BLaER1 (cell line): ENCODE results near the gene KCNQ4.

Experiments used
- H3K27ac ChIP-seq: shearing (Covaris generic); formaldehyde crosslinking; 2 replicates; pipeline ENCODE4 v1.8.1; 2022
- H3K27me3 ChIP-seq: shearing (Covaris generic); formaldehyde crosslinking; 2 replicates; pipeline ENCODE4 v1.8.1; 2022
- H3K36me3 ChIP-seq: shearing (Covaris generic); formaldehyde crosslinking; 2 replicates; pipeline ENCODE4 v1.8.1; 2022
- H3K4me1 ChIP-seq: shearing (Covaris generic); formaldehyde crosslinking; 2 replicates; pipeline ENCODE4 v1.8.1; 2022
- H3K4me2 ChIP-seq: shearing (Covaris generic); formaldehyde crosslinking; 2 replicates; pipeline ENCODE4 v1.8.1; 2022
- H3K4me3 ChIP-seq: shearing (Covaris generic); formaldehyde crosslinking; 2 replicates; pipeline ENCODE4 v1.8.1; 2022
- H3K9ac ChIP-seq: shearing (Covaris generic); formaldehyde crosslinking; 2 replicates; pipeline ENCODE4 v1.8.1; 2022
- H3K9me3 ChIP-seq: shearing (Covaris generic); formaldehyde crosslinking; 2 replicates; pipeline ENCODE4 v1.8.1; 2022
- H4K20me1 ChIP-seq: shearing (Covaris generic); formaldehyde crosslinking; 2 replicates; pipeline ENCODE4 v1.8.1; 2022
- Cebpa-rat ChIP-seq: shearing (Covaris generic); IDR thresholded peaks from 2 replicates; pipeline ENCODE4 v1.8.1; 2022

KCNQ4 gene

GRCh38 chr1:40754201-40754600 is 29.4 kb upstream of the KCNQ4 start:
- no peaks in the 10 kb centered on the region for H3K4me1 ChIP-seq
- no peak overlapping the region for H3K4me3 ChIP-seq
- H3K27ac ChIP-seq = no peak overlapping the region
- TF ChIP-seq Cebpa-rat = no peak
- no peaks in the 10 kb centered on the region for H3K27me3 ChIP-seq
- H3K9me3 ChIP-seq = no peaks in the 10 kb centered on the region
- no peak overlapping the region for H3K9ac ChIP-seq
- no peaks in the 10 kb centered on the region for H4K20me1 ChIP-seq
- H3K36me3 ChIP-seq = peaks cover 93% of the 10 kb centered on the region
- H3K4me2 ChIP-seq = no peak overlapping the region

GRCh38 chr1:40755067-40755466 is 28.5 kb upstream of the KCNQ4 start:
- H3K4me3 ChIP-seq = no peak overlapping the region
- no peaks in the 10 kb centered on the region for H3K4me1 ChIP-seq
- no peaks in the 10 kb centered on the region for H3K9me3 ChIP-seq
- H3K27me3 ChIP-seq = no peaks in the 10 kb centered on the region
- TF ChIP-seq Cebpa-rat = no peak
- no peak overlapping the region for H3K4me2 ChIP-seq
- peaks cover 93% of the 10 kb centered on the region for H3K36me3 ChIP-seq
- H3K9ac ChIP-seq = no peak overlapping the region
- H3K27ac ChIP-seq = no peak overlapping the region
- no peaks in the 10 kb centered on the region for H4K20me1 ChIP-seq

- no peaks in the 10 kb centered on the region for H3K27me3 ChIP-seq
- TF ChIP-seq Cebpa-rat = no peak
- H4K20me1 ChIP-seq = no peaks in the 10 kb centered on the region
- peaks cover 94% of the 10 kb centered on the region for H3K36me3 ChIP-seq
- H3K9me3 ChIP-seq = no peaks in the 10 kb centered on the region
- H3K27ac ChIP-seq = no peak overlapping the region
- no peaks in the 10 kb centered on the region for H3K4me1 ChIP-seq
- H3K4me2 ChIP-seq = no peak overlapping the region
- no peak overlapping the region for H3K9ac ChIP-seq
- no peak overlapping the region for H3K4me3 ChIP-seq
These were observed 27.1 kb upstream of the KCNQ4 start for GRCh38 chr1:40756523-40756922.

GRCh38 chr1:40757084-40757483 is 26.5 kb upstream of the KCNQ4 start:
- no peaks in the 10 kb centered on the region for H4K20me1 ChIP-seq
- H3K27me3 ChIP-seq = no peaks in the 10 kb centered on the region
- H3K4me1 ChIP-seq = peaks cover 3% of the 10 kb centered on the region
- no peak overlapping the region for H3K4me3 ChIP-seq
- no peak overlapping the region for H3K9ac ChIP-seq
- no peak for TF ChIP-seq Cebpa-rat
- peaks cover 93% of the 10 kb centered on the region for H3K36me3 ChIP-seq
- H3K27ac ChIP-seq = no peak overlapping the region
- no peak overlapping the region for H3K4me2 ChIP-seq
- no peaks in the 10 kb centered on the region for H3K9me3 ChIP-seq

GRCh38 chr1:40758004-40758403 is 25.6 kb upstream of the KCNQ4 start:
- H3K4me3 ChIP-seq = no peak overlapping the region
- H3K4me2 ChIP-seq = no peak overlapping the region
- no peaks in the 10 kb centered on the region for H3K27me3 ChIP-seq
- no peaks in the 10 kb centered on the region for H4K20me1 ChIP-seq
- H3K27ac ChIP-seq = no peak overlapping the region
- no peaks in the 10 kb centered on the region for H3K9me3 ChIP-seq
- TF ChIP-seq Cebpa-rat = no peak
- no peak overlapping the region for H3K9ac ChIP-seq
- H3K36me3 ChIP-seq = peaks cover 97% of the 10 kb centered on the region
- H3K4me1 ChIP-seq = peaks cover 13% of the 10 kb centered on the region

GRCh38 chr1:40758578-40759343 is 24.8 kb upstream of the KCNQ4 start:
- no peak overlapping the region for H3K9ac ChIP-seq
- peaks cover 90% of the 10 kb centered on the region for H3K36me3 ChIP-seq
- no peaks in the 10 kb centered on the region for H4K20me1 ChIP-seq
- H3K4me1 ChIP-seq = peaks cover 20% of the 10 kb centered on the region
- H3K4me3 ChIP-seq = no peak overlapping the region
- no peak overlapping the region for H3K4me2 ChIP-seq
- no peak overlapping the region for H3K27ac ChIP-seq
- H3K9me3 ChIP-seq = no peaks in the 10 kb centered on the region
- H3K27me3 ChIP-seq = no peaks in the 10 kb centered on the region
- no peak for TF ChIP-seq Cebpa-rat

- H3K4me2 ChIP-seq = no peak overlapping the region
- TF ChIP-seq Cebpa-rat = no peak
- no peak overlapping the region for H3K4me3 ChIP-seq
- no peaks in the 10 kb centered on the region for H4K20me1 ChIP-seq
- H3K9ac ChIP-seq = no peak overlapping the region
- H3K36me3 ChIP-seq = peaks cover 84% of the 10 kb centered on the region
- no peaks in the 10 kb centered on the region for H3K9me3 ChIP-seq
- H3K27me3 ChIP-seq = no peaks in the 10 kb centered on the region
- H3K4me1 ChIP-seq = peaks cover 33% of the 10 kb centered on the region
- H3K27ac ChIP-seq = no peak overlapping the region
These were observed 22.6 kb upstream of the KCNQ4 start for GRCh38 chr1:40760984-40761383.

GRCh38 chr1:40762144-40762923 is 21.3 kb upstream of the KCNQ4 start:
- H3K36me3 ChIP-seq = peaks cover 84% of the 10 kb centered on the region
- H4K20me1 ChIP-seq = no peaks in the 10 kb centered on the region
- TF ChIP-seq Cebpa-rat = no peak
- no peak overlapping the region for H3K9ac ChIP-seq
- H3K27me3 ChIP-seq = no peaks in the 10 kb centered on the region
- H3K4me3 ChIP-seq = no peak overlapping the region
- H3K9me3 ChIP-seq = no peaks in the 10 kb centered on the region
- peaks cover 33% of the 10 kb centered on the region for H3K4me1 ChIP-seq
- H3K4me2 ChIP-seq = peak overlapping the region; percentile 52
- H3K27ac ChIP-seq = no peak overlapping the region

GRCh38 chr1:40763742-40764532 is 19.6 kb upstream of the KCNQ4 start:
- peak overlapping the region; percentile 2; the same call in 1 of the 2 replicates for H3K9ac ChIP-seq
- no peak overlapping the region; the same call in 1 of the 2 replicates for H3K27ac ChIP-seq
- TF ChIP-seq Cebpa-rat = no peak
- H4K20me1 ChIP-seq = no peaks in the 10 kb centered on the region
- H3K9me3 ChIP-seq = no peaks in the 10 kb centered on the region
- H3K27me3 ChIP-seq = no peaks in the 10 kb centered on the region
- peaks cover 34% of the 10 kb centered on the region for H3K4me1 ChIP-seq
- H3K4me3 ChIP-seq = no peak overlapping the region
- peak overlapping the region; percentile 77 for H3K4me2 ChIP-seq
- H3K36me3 ChIP-seq = peaks cover 84% of the 10 kb centered on the region
